Measurements from ENCODE around the gene TXNDC11. TPM values are rescaled to one million over a fixed set of nuclear protein-coding genes. Genes with fewer than 3 reads are reported as not detected.

Gene TXNDC11
- total RNA-seq, 1 donor from 2014 or later, result 39.7 TPM

GRCh38 chr16:11734025-11734652, 8.5 kb downstream of the TXNDC11 start:
- peaks cover 38% of the 10 kb centered on the region for H3K36me3 Mint-ChIP-seq (ENCODE audit: low read depth)
- H3K27ac Mint-ChIP-seq (ENCODE audit: unreplicated experiment), result no peak overlapping the region
- H3K4me1 Mint-ChIP-seq (ENCODE audit: low read depth), result peaks cover 36% of the 10 kb centered on the region
- no peaks in the 10 kb centered on the region for H3K9me3 Mint-ChIP-seq (ENCODE audit: low read depth)
- TF ChIP-seq CTCF (IDR thresholded peaks at IDR 0.05), result no peak
- no peak for DNase-seq (ENCODE audit: low spot score)
- no peak overlapping the region for H3K4me3 Mint-ChIP-seq (ENCODE audit: unreplicated experiment)
- no peaks in the 10 kb centered on the region for H3K27me3 Mint-ChIP-seq (ENCODE audit: low read depth)

- Mint-ChIP-seq H3K4me3 (ENCODE audit: unreplicated experiment) (no peak overlapping the region), H3K4me1 (ENCODE audit: low read depth) (peaks cover 9% of the 10 kb centered on the region), H3K27ac (ENCODE audit: unreplicated experiment) (no peak overlapping the region), H3K9me3 (ENCODE audit: low read depth) (no peaks in the 10 kb centered on the region), H3K27me3 (ENCODE audit: low read depth) (no peaks in the 10 kb centered on the region), H3K36me3 (ENCODE audit: low read depth) (peaks cover 32% of the 10 kb centered on the region)
- no peak for TF ChIP-seq CTCF (IDR thresholded peaks at IDR 0.05)
- no peak for DNase-seq (ENCODE audit: low spot score)
Observed at GRCh38 chr16:11731222-11731621, 11.4 kb downstream of the TXNDC11 start.

DNA sequence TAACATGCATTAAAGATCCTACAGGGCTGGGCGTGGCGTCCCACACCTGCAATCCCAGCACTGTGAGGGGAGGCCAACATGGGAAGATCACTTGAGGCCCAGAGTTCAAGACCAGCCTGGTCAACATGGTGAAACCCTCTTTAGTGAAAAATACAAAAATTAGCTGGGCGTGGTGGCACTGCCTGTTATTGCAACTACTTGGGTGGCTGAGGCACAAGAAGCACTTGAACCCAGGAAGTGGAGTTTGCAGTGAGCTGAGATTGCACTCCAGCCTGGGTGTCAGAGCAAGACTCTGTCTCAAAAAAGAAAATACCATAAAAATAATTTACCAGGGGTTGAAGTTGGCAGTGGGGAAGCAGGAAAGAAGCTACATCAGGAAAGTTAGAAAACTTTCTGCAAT, 12.9 kb downstream of the TXNDC11 start:
- Mint-ChIP-seq H3K27ac (ENCODE audit: unreplicated experiment) (no peak overlapping the region), H3K4me3 (ENCODE audit: unreplicated experiment) (no peak overlapping the region), H3K27me3 (ENCODE audit: low read depth) (no peaks in the 10 kb centered on the region), H3K4me1 (ENCODE audit: low read depth) (peaks cover 5% of the 10 kb centered on the region), H3K36me3 (ENCODE audit: low read depth) (peaks cover 32% of the 10 kb centered on the region), H3K9me3 (ENCODE audit: low read depth) (no peaks in the 10 kb centered on the region)
- no peak for TF ChIP-seq CTCF (IDR thresholded peaks at IDR 0.05)
- DNase-seq (ENCODE audit: low spot score), result no peak

GRCh38 chr16:11727796-11728543, 14.7 kb downstream of the TXNDC11 start:
- TF ChIP-seq CTCF (IDR thresholded peaks at IDR 0.05), result no peak
- DNase-seq (ENCODE audit: low spot score), result no peak
- peaks cover 5% of the 10 kb centered on the region for H3K4me1 Mint-ChIP-seq (ENCODE audit: low read depth)
- no peak overlapping the region for H3K27ac Mint-ChIP-seq (ENCODE audit: unreplicated experiment)
- no peaks in the 10 kb centered on the region for H3K9me3 Mint-ChIP-seq (ENCODE audit: low read depth)
- no peak overlapping the region for H3K4me3 Mint-ChIP-seq (ENCODE audit: unreplicated experiment)
- no peaks in the 10 kb centered on the region for H3K27me3 Mint-ChIP-seq (ENCODE audit: low read depth)
- peaks cover 27% of the 10 kb centered on the region for H3K36me3 Mint-ChIP-seq (ENCODE audit: low read depth)

DNA sequence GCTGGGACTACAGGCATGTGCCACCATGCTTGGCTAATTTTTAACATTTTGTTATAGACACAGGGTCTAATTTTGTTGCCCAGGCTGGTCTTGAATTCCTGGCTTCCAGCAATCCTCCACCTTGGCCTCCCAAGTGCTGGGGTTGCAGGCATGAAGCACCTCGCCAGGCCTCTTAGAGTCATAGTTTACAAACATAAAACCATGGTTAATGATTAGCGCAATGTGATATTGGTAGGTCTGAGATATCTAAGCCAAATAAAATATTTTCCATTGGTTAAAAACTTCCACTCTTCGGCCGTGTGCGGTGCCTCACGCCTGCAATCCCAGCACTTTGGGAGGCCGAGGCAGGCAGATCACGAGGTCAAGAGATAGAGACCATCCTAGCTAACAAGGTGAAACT, 16.6 kb downstream of the TXNDC11 start:
- DNase-seq (ENCODE audit: low spot score), result no peak
- H3K4me1 Mint-ChIP-seq (ENCODE audit: low read depth), result peaks cover 5% of the 10 kb centered on the region
- no peaks in the 10 kb centered on the region for H3K27me3 Mint-ChIP-seq (ENCODE audit: low read depth)
- no peak overlapping the region for H3K27ac Mint-ChIP-seq (ENCODE audit: unreplicated experiment)
- no peaks in the 10 kb centered on the region for H3K9me3 Mint-ChIP-seq (ENCODE audit: low read depth)
- no peak for TF ChIP-seq CTCF (IDR thresholded peaks at IDR 0.05)
- H3K36me3 Mint-ChIP-seq (ENCODE audit: low read depth), result peaks cover 26% of the 10 kb centered on the region
- no peak overlapping the region for H3K4me3 Mint-ChIP-seq (ENCODE audit: unreplicated experiment)

Measured in chondrocyte (in vitro differentiated cells).